ENCODE results near the gene HLA-DMA. TPM values are rescaled to one million over a fixed set of nuclear protein-coding genes. Genes with fewer than 3 reads are reported as not detected.

HLA-DMA gene
- total and polyA plus RNA-seq, 2 of the 13 experiments (the other 11 are each of a cell fraction or from before 2014, with no cell fraction given): 0.70 to 0.71 TPM

GRCh38 chr6:32972353-32973143, 19.7 kb upstream of the HLA-DMA start (continued):
- TF ChIP-seq TCF12 (IDR thresholded peaks at IDR 0.05) (no peak), TCF12 (CRISPR knock-in tag; IDR thresholded peaks at IDR 0.05) (no peak), SIN3B (IDR thresholded peaks at IDR 0.05; ENCODE audit: low read length) (0 out of 2 replicates have a peak, but pooled peaks have one; percentile 13), ZNF615 (CRISPR knock-in tag; IDR thresholded peaks at IDR 0.05; ENCODE audit: borderline replicate concordance) (no peak), NR3C1 (CRISPR knock-in tag; IDR thresholded peaks at IDR 0.05) (no peak), ZNF205 (CRISPR knock-in tag; IDR thresholded peaks at IDR 0.05) (no peak; the same call in 1 of the 2 replicates), HIVEP1 (CRISPR knock-in tag; IDR thresholded peaks at IDR 0.05) (peak; percentile 14), PLRG1 (conservative IDR thresholded peaks at IDR 0.05) (no peak), ZNF17 (CRISPR knock-in tag; IDR thresholded peaks at IDR 0.05) (no peak), GFI1 (CRISPR knock-in tag; IDR thresholded peaks at IDR 0.05; ENCODE audit: borderline replicate concordance) (no peak), ZBTB4 (CRISPR knock-in tag; IDR thresholded peaks at IDR 0.05; ENCODE audit: borderline replicate concordance) (no peak; the same call in 1 of the 2 replicates), ZNF782 (CRISPR knock-in tag; IDR thresholded peaks at IDR 0.05; ENCODE audit: borderline replicate concordance) (no peak), ETV6 (CRISPR knock-in tag; conservative IDR thresholded peaks at IDR 0.05) (no peak; the same call in 1 of the 2 replicates), ZFY (CRISPR knock-in tag; IDR thresholded peaks at IDR 0.05) (no peak), ZNF660 (CRISPR knock-in tag; IDR thresholded peaks at IDR 0.05; ENCODE audit: borderline replicate concordance, low read depth) (0 out of 2 replicates have a peak, but pooled peaks have one; percentile 28), ZNF597 (CRISPR knock-in tag; IDR thresholded peaks at IDR 0.05) (no peak), ZNF776 (CRISPR knock-in tag; IDR thresholded peaks at IDR 0.05) (peak; percentile 26), RARG (CRISPR knock-in tag; IDR thresholded peaks at IDR 0.05; ENCODE audit: low read depth) (no peak), TARDBP (CRISPR knock-in tag; IDR thresholded peaks at IDR 0.05) (peak; percentile 20; the same call in 1 of the 2 replicates), ZBTB26 (CRISPR knock-in tag; IDR thresholded peaks at IDR 0.05; ENCODE audit: borderline replicate concordance) (no peak)
- TF ChIP-seq, protein P1, sequence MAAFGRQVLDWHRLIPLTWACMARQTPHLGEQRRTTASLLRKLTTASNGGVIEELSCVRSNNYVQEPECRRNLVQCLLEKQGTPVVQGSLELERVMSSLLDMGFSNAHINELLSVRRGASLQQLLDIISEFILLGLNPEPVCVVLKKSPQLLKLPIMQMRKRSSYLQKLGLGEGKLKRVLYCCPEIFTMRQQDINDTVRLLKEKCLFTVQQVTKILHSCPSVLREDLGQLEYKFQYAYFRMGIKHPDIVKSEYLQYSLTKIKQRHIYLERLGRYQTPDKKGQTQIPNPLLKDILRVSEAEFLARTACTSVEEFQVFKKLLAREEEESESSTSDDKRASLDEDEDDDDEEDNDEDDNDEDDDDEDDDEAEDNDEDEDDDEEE (CRISPR knock-in tag; IDR thresholded peaks at IDR 0.05): 0 out of 2 replicates have a peak, but pooled peaks have one; percentile 30
- TF ChIP-seq, protein P2, sequence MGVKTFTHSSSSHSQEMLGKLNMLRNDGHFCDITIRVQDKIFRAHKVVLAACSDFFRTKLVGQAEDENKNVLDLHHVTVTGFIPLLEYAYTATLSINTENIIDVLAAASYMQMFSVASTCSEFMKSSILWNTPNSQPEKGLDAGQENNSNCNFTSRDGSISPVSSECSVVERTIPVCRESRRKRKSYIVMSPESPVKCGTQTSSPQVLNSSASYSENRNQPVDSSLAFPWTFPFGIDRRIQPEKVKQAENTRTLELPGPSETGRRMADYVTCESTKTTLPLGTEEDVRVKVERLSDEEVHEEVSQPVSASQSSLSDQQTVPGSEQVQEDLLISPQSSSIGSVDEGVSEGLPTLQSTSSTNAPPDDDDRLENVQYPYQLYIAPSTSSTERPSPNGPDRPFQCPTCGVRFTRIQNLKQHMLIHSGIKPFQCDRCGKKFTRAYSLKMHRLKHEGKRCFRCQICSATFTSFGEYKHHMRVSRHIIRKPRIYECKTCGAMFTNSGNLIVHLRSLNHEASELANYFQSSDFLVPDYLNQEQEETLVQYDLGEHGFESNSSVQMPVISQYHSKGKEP (CRISPR knock-in tag; IDR thresholded peaks at IDR 0.05): no peak
